Fibroblast of lung (primary cell): Measurements from ENCODE around the gene NEU2.

Source experiments
- EZH2 ChIP-seq: IDR thresholded peaks from 2 replicates; pipeline ENCODE4 v1.5.1; 2012; ENCODE audit warnings: low read length, control low read depth, mild to moderate bottlenecking; ENCODE audit errors: missing control alignments
- TF ChIP-seq, protein P1 (sequence below), 2 donors: IDR thresholded peaks in 1 of 2; conservative IDR thresholded peaks in 1 of 2; 1 replicate in 1 of 2; 2 replicates in 1 of 2; pipeline ENCODE4 v1.5.1; 2011 to 2012; ENCODE audit warnings: low read length in 2 of 2, control low read depth in 1 of 2, inconsistent platforms in 1 of 2, low read depth in 1 of 2, mild to moderate bottlenecking in 1 of 2

GRCh38 chr2:233082222-233082930 is 49.9 kb downstream of the NEU2 start:
- TF ChIP-seq, protein P1, sequence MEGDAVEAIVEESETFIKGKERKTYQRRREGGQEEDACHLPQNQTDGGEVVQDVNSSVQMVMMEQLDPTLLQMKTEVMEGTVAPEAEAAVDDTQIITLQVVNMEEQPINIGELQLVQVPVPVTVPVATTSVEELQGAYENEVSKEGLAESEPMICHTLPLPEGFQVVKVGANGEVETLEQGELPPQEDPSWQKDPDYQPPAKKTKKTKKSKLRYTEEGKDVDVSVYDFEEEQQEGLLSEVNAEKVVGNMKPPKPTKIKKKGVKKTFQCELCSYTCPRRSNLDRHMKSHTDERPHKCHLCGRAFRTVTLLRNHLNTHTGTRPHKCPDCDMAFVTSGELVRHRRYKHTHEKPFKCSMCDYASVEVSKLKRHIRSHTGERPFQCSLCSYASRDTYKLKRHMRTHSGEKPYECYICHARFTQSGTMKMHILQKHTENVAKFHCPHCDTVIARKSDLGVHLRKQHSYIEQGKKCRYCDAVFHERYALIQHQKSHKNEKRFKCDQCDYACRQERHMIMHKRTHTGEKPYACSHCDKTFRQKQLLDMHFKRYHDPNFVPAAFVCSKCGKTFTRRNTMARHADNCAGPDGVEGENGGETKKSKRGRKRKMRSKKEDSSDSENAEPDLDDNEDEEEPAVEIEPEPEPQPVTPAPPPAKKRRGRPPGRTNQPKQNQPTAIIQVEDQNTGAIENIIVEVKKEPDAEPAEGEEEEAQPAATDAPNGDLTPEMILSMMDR (conservative IDR thresholded peaks at IDR 0.05 in 1 of 2, IDR thresholded peaks at IDR 0.05 in 1 of 2; ENCODE audit: low read depth in 1 of 2, low read length in 2 of 2), result no peak
- no peak for TF ChIP-seq EZH2
